Activated B cell treated with CpG ODN at 0.5 μM for 24 hours (primary cell): ENCODE data around the gene SCUBE3. TPM values are rescaled to one million over a fixed set of nuclear protein-coding genes. Genes with fewer than 3 reads are reported as not detected.

Source experiments
- ATAC-seq: fragments of 200-7000 bp; cut with Tn5 transposase; one replicate; pipeline ENCODE4 v1.10.0; 2021; ENCODE audit warnings: low read depth, mild to moderate bottlenecking, moderate library complexity
- CTCF ChIA-PET: fragments of 350-600 bp; sonication (Branson Sonifier 250); formaldehyde crosslinking; loops from one replicate; lab custom pipeline; 2021; ENCODE audit warnings: antibody characterized with exemption; lab: Charles Lee
- POLR2A ChIA-PET: fragments of 350-600 bp; sonication (Branson Sonifier 250); formaldehyde crosslinking; loops from one replicate; lab custom pipeline; 2021; ENCODE audit warnings: antibody characterized with exemption; lab: Charles Lee
- DNase-seq: peaks from one replicate; pipeline ENCODE4 v3.0.0; 2022
- H3K27ac Mint-ChIP-seq: one replicate; pipeline ENCODE4 v1.8.0; 2020; ENCODE audit warnings: mixed read lengths
- H3K27me3 Mint-ChIP-seq: one replicate; pipeline ENCODE4 v1.8.0; 2021; ENCODE audit warnings: mixed read lengths
- H3K36me3 Mint-ChIP-seq: one replicate; pipeline ENCODE4 v1.8.0; 2021; ENCODE audit warnings: low read depth, mixed read lengths
- H3K4me1 Mint-ChIP-seq: one replicate; pipeline ENCODE4 v1.8.0; 2021; ENCODE audit warnings: mixed read lengths
- H3K4me3 Mint-ChIP-seq: one replicate; pipeline ENCODE4 v1.8.0; 2020; ENCODE audit warnings: mild to moderate bottlenecking, mixed read lengths
- H3K9me3 Mint-ChIP-seq: one replicate; pipeline ENCODE4 v1.8.0; 2020; ENCODE audit warnings: mixed read lengths
- intact Hi-C: fragments of 100-400 bp; cut with micrococcal nuclease; formaldehyde crosslinking; loops from one replicate; pipeline ENCODE4 v1.15.1; 2024
- total RNA-seq: library from RNA; stranded (reverse); gene quantifications from 2 replicates; pipeline ENCODE4 v1.2.3, GENCODE V29; 2022
- TF ChIP-seq, protein P1 (sequence below): fragments of 200-600 bp; IDR thresholded peaks from one replicate; pipeline ENCODE4 v1.8.0; 2022; ENCODE audit warnings: antibody characterized with exemption, mild to moderate bottlenecking

SCUBE3 gene
- total RNA-seq, 1 donor from 2014 or later: not detected

DNA sequence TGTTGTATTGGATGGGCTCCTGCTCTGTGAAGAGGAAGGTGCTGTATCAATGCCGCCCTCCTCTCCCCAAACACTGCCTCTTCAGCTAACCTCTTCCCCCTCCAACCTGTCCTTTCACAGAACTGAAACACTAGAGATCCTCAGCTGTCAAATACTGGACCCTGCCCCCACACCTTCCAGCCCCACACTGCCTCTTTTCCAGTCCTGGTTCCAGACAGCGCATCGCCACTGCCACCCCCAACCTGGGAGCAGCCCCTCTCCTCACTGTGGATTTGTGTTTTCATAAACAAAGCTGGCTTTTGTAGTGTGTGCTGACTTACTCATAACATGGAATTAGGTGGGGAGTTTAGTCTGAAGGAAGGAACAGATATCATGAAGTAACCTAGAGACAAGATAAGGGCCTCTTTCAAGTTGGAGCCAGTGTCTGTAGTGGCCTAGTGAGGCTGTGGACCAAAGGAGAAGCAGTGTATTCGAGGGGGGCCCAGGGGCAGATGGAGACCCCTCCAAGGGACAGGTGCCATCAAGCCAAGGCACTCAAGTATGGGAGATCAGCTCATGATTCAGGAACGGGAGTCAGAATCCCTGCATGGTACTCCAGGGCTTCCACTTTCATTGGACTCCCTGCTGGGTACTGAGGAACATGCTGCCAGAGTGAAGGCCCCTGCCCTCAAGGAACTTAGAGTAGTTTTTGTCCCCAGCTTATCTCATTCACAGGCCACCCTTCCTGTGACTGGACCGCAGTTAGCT is 2.1 kb downstream of the SCUBE3 start:
- Mint-ChIP-seq H3K9me3 (no peaks in the 10 kb centered on the region), H3K4me3 (no peak overlapping the region), H3K36me3 (no peaks in the 10 kb centered on the region), H3K27me3 (peaks cover 49% of the 10 kb centered on the region), H3K4me1 (peaks cover 9% of the 10 kb centered on the region), H3K27ac (no peak overlapping the region)
- CTCF ChIA-PET: no interaction called here
- ATAC-seq (no peak), DNase-seq (no peak)
- POLR2A ChIA-PET: no interaction called here
- intact Hi-C loops: no loop called here
- TF ChIP-seq, protein P1, sequence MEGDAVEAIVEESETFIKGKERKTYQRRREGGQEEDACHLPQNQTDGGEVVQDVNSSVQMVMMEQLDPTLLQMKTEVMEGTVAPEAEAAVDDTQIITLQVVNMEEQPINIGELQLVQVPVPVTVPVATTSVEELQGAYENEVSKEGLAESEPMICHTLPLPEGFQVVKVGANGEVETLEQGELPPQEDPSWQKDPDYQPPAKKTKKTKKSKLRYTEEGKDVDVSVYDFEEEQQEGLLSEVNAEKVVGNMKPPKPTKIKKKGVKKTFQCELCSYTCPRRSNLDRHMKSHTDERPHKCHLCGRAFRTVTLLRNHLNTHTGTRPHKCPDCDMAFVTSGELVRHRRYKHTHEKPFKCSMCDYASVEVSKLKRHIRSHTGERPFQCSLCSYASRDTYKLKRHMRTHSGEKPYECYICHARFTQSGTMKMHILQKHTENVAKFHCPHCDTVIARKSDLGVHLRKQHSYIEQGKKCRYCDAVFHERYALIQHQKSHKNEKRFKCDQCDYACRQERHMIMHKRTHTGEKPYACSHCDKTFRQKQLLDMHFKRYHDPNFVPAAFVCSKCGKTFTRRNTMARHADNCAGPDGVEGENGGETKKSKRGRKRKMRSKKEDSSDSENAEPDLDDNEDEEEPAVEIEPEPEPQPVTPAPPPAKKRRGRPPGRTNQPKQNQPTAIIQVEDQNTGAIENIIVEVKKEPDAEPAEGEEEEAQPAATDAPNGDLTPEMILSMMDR: no peak

DNA sequence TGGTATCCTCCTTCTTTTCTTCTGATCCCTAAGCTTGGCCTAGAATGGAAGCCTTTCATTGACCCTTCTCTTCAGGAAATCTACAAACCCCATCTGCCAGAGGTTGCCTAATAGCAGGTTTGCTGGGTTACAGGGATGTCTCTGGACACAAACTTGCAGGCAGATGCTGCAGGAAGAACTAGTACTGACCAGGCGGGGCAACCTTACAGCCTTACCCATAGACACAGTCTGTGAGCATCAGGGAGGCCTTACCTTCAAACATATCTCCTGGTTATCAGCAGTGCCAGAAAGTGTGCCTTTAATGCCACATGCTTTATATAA is 2.6 kb downstream of the SCUBE3 start:
- no peak for ATAC-seq
- POLR2A ChIA-PET: no interaction called here
- H3K27ac Mint-ChIP-seq: no peak overlapping the region
- TF ChIP-seq, protein P1: no peak
- no peak overlapping the region for H3K4me3 Mint-ChIP-seq
- peaks cover 46% of the 10 kb centered on the region for H3K27me3 Mint-ChIP-seq
- no peaks in the 10 kb centered on the region for H3K9me3 Mint-ChIP-seq
- no peaks in the 10 kb centered on the region for H3K36me3 Mint-ChIP-seq
- no peak for DNase-seq
- peaks cover 9% of the 10 kb centered on the region for H3K4me1 Mint-ChIP-seq
- intact Hi-C loops: no loop called here
- CTCF ChIA-PET: no interaction called here

DNA sequence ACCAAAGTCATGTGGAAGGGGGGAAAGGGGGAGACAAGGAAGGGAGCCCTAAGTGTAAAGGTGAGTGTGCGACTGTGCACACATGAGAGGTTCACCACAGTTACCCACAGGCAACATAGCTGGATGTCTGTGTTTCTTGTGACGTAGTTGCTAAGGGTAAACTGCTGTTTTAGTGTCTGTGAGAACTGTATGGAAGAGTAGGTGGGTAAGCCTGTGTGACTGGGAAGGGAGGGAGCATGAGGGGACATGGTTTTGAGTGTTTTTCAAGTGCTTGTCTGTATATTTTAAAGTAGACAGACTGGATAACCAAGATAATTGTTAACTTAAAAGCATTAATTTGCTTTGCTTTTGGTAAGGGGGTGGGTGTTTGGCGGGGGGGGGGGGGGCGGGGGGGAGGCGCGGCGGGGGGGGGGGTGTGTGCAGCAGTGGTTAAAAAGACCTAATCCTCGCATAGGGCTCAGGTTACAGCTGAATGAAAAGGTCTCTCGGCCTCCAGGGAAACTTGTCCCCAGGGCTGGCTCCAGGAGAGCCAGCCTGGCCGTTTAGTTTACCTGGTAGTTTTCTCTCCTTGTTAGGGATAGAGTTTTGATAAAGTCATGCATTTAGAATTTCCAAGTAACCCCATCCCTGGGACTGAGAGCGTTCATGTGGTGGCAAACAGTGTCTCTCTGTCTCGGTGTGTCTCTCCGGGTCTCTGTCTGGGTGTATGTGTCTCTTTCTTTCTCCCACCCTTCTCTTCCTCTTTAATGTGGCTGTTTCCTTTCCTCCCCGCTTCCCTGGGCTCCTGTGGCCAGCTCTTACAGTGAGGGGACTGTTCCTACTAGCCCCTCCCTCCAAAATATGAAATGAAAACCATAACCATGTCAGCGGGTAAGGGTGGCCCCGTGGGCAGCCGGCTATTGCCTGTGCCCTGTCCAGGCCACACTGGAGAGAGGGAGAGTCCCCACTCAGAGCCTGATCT is 3.4 kb downstream of the SCUBE3 start:
- DNase-seq: no peak
- ChIA-PET POLR2A (no interaction called here), CTCF (no interaction called here)
- no peaks in the 10 kb centered on the region for H3K36me3 Mint-ChIP-seq
- H3K27me3 Mint-ChIP-seq: peaks cover 41% of the 10 kb centered on the region
- ATAC-seq: no peak
- H3K9me3 Mint-ChIP-seq: no peaks in the 10 kb centered on the region
- H3K27ac Mint-ChIP-seq: no peak overlapping the region
- TF ChIP-seq, protein P1: no peak
- peaks cover 9% of the 10 kb centered on the region for H3K4me1 Mint-ChIP-seq
- intact Hi-C loops: no loop called here
- no peak overlapping the region for H3K4me3 Mint-ChIP-seq

DNA sequence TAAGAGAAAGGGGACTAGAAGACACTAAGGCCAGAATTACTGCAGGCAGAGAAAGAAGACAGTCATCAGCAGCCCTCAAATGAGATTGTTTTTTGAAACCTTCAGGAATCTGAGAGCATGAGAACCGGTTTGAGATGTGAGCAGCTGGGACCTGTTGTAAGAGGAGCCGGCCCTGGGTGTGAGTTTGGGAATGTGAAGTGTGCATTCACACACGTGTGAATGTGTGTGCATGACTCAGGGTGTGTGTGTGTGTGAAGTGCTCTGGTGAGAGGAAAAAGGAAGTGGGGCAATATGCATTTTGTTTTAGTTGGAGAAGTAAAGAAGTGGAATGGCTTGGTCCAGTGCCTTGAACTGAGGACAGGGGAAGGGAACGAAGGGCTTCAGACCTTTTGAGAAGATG is 4.3 kb downstream of the SCUBE3 start:
- Mint-ChIP-seq H3K9me3 (no peaks in the 10 kb centered on the region), H3K36me3 (no peaks in the 10 kb centered on the region), H3K4me3 (no peak overlapping the region), H3K27ac (no peak overlapping the region), H3K27me3 (peaks cover 32% of the 10 kb centered on the region), H3K4me1 (peaks cover 7% of the 10 kb centered on the region)
- TF ChIP-seq, protein P1: no peak
- POLR2A ChIA-PET: no interaction called here
- DNase-seq (no peak), ATAC-seq (no peak)
- intact Hi-C loops: no loop called here
- CTCF ChIA-PET: no interaction called here

DNA sequence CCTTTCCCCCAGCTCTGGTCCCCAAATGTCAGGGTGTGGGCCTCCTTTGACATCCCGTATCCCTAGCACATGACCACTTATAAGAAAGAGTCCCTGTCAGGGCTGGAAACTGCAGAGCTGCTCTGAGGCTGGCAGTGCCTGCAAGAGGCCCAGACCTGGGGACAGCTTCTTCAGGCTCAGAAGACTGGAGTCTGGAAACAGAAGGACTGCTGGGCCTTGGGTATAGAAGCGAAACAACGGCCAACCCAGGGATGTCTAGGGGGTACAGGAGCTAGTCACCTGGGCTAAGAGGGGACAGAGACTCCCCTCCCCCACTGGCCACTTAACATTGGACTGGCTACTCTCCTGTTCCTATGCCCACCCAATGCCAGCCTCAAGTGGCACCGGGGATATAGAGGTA is 4.7 kb downstream of the SCUBE3 start:
- peaks cover 28% of the 10 kb centered on the region for H3K27me3 Mint-ChIP-seq
- no peak overlapping the region for H3K4me3 Mint-ChIP-seq
- H3K9me3 Mint-ChIP-seq: no peaks in the 10 kb centered on the region
- H3K4me1 Mint-ChIP-seq: peaks cover 3% of the 10 kb centered on the region
- H3K36me3 Mint-ChIP-seq: no peaks in the 10 kb centered on the region
- ChIA-PET CTCF (no interaction called here), POLR2A (no interaction called here)
- intact Hi-C loops: no loop called here
- no peak for DNase-seq
- no peak for ATAC-seq
- no peak overlapping the region for H3K27ac Mint-ChIP-seq
- TF ChIP-seq, protein P1: no peak
